ENCODE measurements around the gene NR2E1. TPM values are rescaled to one million over a fixed set of nuclear protein-coding genes. Genes with fewer than 3 reads are reported as not detected.

The NR2E1 gene
- total RNA-seq, 2 experiments from 2014 or later: not detected

DNA sequence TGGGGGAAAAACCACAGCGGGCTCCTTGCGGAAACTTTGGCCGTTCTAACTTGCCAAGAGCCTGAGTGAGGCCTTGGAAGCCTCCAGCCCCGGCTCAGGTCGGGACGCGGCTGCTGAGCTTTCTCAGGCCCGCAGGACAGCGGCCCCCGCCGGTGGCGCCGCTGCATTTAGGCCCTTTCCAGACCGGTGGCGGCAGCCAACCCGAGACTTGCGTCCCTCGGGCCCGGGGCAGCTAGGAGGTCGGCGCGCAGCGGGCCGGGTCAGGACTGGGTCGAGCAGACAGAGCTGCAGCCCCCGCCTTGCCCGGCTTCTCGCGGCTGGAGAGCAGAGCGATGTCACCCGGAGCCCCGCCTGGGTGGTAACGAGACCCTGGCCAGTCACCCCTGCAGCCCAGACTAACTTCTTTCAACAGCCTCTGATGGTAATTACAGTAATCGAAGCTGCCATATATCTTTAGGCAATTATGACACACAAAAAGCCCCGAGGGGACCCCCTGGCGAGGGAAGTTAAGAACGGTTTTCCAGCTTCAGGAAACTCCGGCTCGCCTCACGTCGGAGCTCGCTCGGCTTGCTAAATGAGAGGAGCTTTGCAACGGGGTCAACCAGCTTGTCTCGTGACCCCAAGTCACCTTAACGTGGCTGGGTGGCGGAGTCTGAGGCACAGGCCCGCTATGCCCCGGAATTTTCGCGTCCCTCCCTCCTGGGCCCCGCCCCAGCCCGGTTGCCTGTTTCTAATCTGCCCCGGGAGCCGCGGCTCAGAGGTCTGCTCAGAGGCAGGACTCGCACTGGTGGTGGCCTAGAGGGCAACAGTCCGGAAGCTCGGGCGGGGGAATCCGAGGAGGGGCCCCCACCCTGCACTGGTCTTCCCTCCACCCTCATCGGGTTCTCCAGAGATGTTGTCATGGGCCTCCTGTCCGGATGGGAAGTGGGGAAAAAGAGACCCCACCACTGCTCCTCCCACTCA lies 3.0 kb downstream of the NR2E1 start:
- CTCF ChIA-PET: interaction anchor here (0.7 to 1.6 kb wide), 4 partner anchors 39 to 54 kb away, joined by 3 to 5 read pairs (median 3); no protein-coding TSS in a partner anchor
- POLR2A ChIA-PET: interaction anchor here (0.7 kb wide), 1 partner anchor 35 kb away, joined by 3 read pairs; no protein-coding TSS in a partner anchor

DNA sequence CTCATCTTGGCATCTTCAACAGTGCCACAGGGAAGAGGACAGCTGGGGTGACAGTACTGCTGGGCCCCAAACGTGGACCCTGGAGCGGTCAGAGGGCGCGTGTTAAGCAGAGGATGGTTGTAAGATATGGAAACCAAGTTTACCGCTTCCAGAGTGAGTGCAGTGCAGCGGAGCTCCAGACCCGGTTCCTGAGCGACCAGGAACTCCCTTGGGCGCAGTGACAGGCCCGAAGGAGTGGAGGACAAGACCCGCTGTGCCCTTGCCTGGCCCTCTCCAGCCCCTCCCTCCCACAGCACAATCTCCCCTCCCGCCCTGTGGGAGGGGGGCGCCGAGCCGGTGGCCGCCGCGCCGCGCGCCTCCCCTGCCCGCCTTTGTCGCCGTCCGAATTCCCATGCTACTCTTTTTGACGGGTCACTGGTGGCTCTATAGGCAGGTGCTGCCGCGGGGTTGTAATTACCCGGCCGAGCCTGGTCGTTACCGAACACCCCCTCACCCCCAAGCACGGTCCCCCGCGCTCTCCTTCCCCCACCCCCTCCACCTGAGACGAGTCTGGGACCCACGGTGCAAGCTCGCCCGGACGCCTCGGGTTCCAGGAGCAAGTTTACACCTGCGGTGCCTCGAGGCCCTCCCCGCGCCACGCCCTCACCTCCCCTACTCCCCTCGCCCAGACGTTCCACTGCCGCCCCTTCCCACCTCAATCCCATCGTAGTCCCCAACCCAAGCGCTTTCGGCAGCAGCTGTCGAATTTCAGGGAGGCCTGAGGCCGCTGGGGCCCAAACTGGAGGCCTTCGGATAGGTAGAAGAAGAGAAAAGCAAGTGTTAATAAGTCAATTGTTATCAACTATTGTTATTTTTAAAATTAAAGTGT lies 3.9 kb downstream of the NR2E1 start:
- POLR2A ChIA-PET: no interaction called here
- CTCF ChIA-PET: interaction anchor here (0.8 to 1.6 kb wide), 3 partner anchors 52 to 322 kb away, joined by 3 to 5 read pairs (median 3); no protein-coding TSS in a partner anchor

- POLR2A ChIA-PET: no interaction called here
- CTCF ChIA-PET: interaction anchor here (0.8 kb wide), 1 partner anchor 321 kb away, joined by 3 read pairs; no protein-coding TSS in a partner anchor
These were observed 4.8 kb downstream of the NR2E1 start for GRCh38 chr6:108170332-108171290.

GRCh38 chr6:108171291-108171917 lies 5.6 kb downstream of the NR2E1 start:
- POLR2A ChIA-PET: no interaction called here
- CTCF ChIA-PET: no interaction called here

DNA sequence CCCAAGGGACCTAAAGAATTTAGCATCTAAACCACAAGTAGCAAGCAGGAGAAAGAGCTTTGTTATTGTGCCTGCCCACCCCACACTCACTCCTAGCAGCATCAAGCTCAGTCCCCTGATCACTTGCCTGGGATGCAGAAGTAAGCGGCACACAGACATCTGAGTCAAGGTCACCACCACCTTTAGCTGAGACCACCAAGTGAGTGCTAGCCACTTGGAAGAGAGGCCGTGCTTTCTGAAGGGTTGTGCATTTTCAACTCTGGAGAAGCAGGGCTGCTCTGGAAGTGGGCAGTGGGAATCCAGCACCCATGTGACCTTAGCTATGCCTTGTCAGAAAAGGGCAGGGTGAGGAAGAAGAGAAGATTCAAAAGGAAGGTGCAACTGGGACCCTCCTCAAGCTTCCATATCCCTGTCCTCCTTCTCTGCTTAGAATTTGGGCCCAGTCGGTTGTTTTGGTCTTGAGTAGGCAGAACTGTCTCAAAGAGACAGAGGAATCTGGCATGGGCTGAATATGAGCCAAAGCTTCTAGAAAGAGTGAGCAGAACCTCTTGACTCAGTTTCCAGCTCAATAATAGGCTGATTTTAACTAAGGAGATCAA lies 6.2 kb downstream of the NR2E1 start:
- CTCF ChIA-PET: interaction anchor here (1.0 to 1.3 kb wide), 2 partner anchors 11 to 57 kb away, joined by 3 to 4 read pairs; no protein-coding TSS in a partner anchor

GRCh38 chr6:108174371-108175175 lies 8.8 kb downstream of the NR2E1 start:
- POLR2A ChIA-PET: no interaction called here
- CTCF ChIA-PET: no interaction called here

More for the DNA sequence above, 6.2 kb downstream of the NR2E1 start:
- POLR2A ChIA-PET: no interaction called here

- CTCF ChIA-PET: interaction anchor here (1.3 kb wide), 1 partner anchor 62 kb away, joined by 3 read pairs; no protein-coding TSS in a partner anchor
- POLR2A ChIA-PET: no interaction called here
These were observed 9.4 kb downstream of the NR2E1 start for GRCh38 chr6:108175176-108175591.

DNA sequence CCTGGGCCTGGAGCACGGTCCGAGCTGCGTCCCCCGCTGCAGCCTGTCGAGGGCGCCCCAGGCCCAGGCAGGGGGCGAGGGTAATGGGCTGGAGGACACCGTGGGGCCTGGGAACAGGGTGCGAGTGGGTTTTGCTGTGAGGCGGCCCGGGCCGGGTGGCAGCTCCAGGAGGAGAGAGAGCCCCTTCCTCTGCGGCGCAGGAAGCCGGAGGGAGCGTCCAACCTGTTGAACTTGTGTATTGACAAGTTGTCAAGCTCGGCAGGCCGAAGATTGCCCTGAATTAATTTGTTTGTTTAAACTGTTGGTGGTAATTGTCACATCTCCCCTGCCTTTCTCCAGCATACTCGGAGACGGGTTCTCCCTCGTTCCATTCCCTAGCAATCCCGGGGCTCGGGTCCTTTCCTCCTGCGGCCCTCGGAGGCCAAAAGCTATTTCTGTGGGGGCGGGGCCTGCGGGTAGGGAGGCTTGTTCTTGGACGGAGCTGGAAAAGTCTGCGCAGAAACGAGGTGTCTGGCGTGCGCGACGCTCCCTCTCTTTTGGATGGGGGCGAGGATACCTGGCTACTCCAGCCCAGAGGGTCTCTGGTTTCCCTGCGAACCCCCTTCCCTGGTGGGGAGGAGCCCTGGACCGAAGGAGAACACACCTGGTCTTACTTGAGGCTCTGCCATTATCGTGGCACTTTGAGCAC lies 9.9 kb downstream of the NR2E1 start:
- ChIA-PET CTCF (interaction anchor here (1.3 kb wide), 1 partner anchor 63 kb away, joined by 3 read pairs; no protein-coding TSS in a partner anchor), POLR2A (no interaction called here)

DNA sequence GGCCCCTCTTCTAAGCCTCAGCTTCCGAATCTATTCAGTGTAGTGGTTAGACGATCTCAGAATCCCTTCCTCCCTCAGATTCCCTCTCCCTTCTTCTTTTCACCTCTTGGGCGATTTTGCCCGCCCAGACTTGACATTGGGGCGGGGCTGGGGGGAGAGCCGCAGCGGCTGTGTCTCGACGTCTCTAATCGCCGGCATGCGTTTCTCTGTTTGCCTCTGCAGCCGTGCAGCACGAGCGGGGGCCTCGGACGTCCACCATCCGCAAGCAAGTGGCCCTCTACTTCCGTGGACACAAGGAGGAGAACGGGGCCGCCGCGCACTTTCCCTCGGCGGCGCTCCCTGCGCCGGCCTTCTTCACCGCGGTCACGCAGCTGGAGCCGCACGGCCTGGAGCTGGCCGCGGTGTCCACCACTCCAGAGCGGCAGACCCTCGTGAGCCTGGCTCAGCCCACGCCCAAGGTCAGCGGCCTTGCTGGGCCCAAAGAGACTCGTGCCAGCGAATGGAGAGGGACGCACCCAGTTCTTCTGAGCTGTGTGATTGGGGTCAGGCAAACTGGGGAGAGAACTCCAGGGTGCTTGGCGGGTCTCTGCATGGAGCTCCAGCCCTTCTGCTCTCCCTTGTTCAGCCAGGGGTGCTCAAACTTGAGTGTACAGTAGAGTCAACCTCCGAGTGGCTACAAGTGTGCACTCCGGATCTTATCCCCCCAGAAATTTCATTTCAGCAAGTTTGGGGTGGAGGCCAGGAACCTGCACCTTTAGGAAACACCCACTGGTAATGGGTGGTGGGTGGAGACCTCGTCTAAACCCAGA lies 10.7 kb downstream of the NR2E1 start:
- ChIA-PET POLR2A (no interaction called here), CTCF (interaction anchor here (1.2 to 1.3 kb wide), 2 partner anchors 62 to 64 kb away, joined by 3 read pairs; no protein-coding TSS in a partner anchor)

- ChIA-PET CTCF (no interaction called here), POLR2A (no interaction called here)
These were observed 13.9 kb downstream of the NR2E1 start for GRCh38 chr6:108179741-108180140.

GRCh38 chr6:108180266-108180665 lies 14.4 kb downstream of the NR2E1 start:
- CTCF ChIA-PET: interaction anchor here (0.6 kb wide), 1 partner anchor 1308 kb away, joined by 3 read pairs; no protein-coding TSS in a partner anchor
- POLR2A ChIA-PET: no interaction called here

GRCh38 chr6:108180776-108181175 lies 15.0 kb downstream of the NR2E1 start:
- ChIA-PET CTCF (interaction anchor here (0.6 kb wide), 1 partner anchor 1307 kb away, joined by 3 read pairs; no protein-coding TSS in a partner anchor), POLR2A (no interaction called here)

GRCh38 chr6:108186226-108186625 lies 20.4 kb downstream of the NR2E1 start:
- CTCF ChIA-PET: no interaction called here

DNA sequence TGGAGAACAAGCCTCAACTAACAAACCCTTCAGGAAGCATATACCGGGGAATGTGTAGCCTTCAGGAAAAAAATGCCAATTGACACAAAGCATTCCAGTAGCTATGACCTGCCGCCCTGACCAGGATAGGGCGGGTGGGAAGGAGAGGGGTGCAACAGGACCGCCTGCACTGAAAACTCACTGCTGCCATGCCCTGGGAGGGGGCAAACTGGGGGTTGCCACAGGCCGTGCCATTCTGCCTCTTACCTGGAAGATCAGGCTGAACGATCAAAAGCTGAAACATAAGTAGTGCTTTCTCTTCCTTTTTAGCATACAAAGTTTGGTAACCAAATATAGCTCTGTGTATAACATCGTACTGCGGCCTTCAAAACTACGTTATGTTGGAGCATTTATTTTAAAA lies 21.7 kb downstream of the NR2E1 start:
- ChIA-PET POLR2A (no interaction called here), CTCF (no interaction called here)

More at GRCh38 chr6:108186226-108186625, 20.4 kb downstream of the NR2E1 start:
- POLR2A ChIA-PET: no interaction called here

DNA sequence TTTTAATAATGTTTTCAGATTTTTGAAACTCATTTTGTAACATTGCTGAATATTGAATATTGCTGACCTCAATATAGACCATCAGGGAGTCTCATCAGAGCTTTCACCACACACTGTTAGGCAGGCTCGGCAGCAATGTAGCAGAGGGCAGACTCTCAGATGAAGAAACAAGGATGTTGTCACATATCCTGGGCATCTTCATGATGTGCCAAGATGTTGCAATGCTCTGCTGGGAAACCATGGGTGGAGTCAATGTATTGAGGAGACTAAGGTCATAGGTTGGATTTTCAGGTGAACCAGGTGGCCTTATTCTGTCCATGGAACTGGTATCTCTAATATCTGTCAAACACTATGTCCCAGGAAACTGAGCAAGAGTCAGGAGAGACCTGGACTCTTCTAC lies 27.3 kb downstream of the NR2E1 start:
- ChIA-PET POLR2A (no interaction called here), CTCF (interaction anchor here (0.6 kb wide), 1 partner anchor 343 kb away, joined by 3 read pairs; no protein-coding TSS in a partner anchor)

GRCh38 chr6:108193835-108194234 lies 28.0 kb downstream of the NR2E1 start:
- CTCF ChIA-PET: no interaction called here

More at GRCh38 chr6:108193835-108194234, 28.0 kb downstream of the NR2E1 start:
- POLR2A ChIA-PET: no interaction called here

Data from activated CD8-positive, alpha-beta memory T cell treated with anti-CD3 and anti-CD28 coated beads for 36 hours (primary cell).